CD14-positive monocyte (primary cell): ENCODE data around the gene NKX3-2. TPM values are rescaled to one million over a fixed set of nuclear protein-coding genes. Genes with fewer than 3 reads are reported as not detected.
A peak's percentile ranks its signal among the peaks of the same experiment; 100 is the strongest.

ENCODE experiments used
- DNase-seq, 3 donors: peaks; one replicate each; pipeline ENCODE4 v3.0.0-alpha.2; 2011 to 2022
- H2AFZ ChIP-seq: 2 replicates; pipeline ENCODE4 v1.6.0; 2012; ENCODE audit warnings: mild to moderate bottlenecking, low read depth, low read length, inconsistent platforms; ENCODE audit not compliant: insufficient read depth, poor library complexity, severe bottlenecking
- H3K27ac ChIP-seq, 2 donors: 1 replicate in 1 of 2; 2 replicates in 1 of 2; pipeline ENCODE4 v1.5.1; 2012 to 2013; ENCODE audit warnings: low read length in 2 of 2, control low read depth in 1 of 2, inconsistent platforms in 1 of 2, low read depth in 1 of 2, mild to moderate bottlenecking in 1 of 2
- H3K27me3 ChIP-seq, 2 donors: one replicate each; pipeline versions ENCODE4 v1.6.0 to v1.6.1; 2011 to 2013; ENCODE audit warnings: low read length in 2 of 2; ENCODE audit not compliant: control insufficient read depth in 2 of 2, insufficient read depth in 2 of 2
- H3K36me3 ChIP-seq, 2 donors: replicated peaks in 1 of 2; 1 replicate in 1 of 2; 2 replicates in 1 of 2; pipeline versions ENCODE4 v1.5.1 to v1.6.1; 2012 to 2013; ENCODE audit warnings: low read length in 2 of 2, control low read depth in 1 of 2, inconsistent platforms in 1 of 2, mild to moderate bottlenecking in 1 of 2; ENCODE audit not compliant: insufficient read depth in 2 of 2, control insufficient read depth in 1 of 2
- H3K4me1 ChIP-seq, 2 donors: 1 replicate in 1 of 2; 2 replicates in 1 of 2; pipeline versions ENCODE4 v1.5.1 to v1.6.1; 2012 to 2013; ENCODE audit warnings: low read length in 2 of 2, control low read depth in 1 of 2, inconsistent platforms in 1 of 2, mild to moderate bottlenecking in 1 of 2, moderate library complexity in 1 of 2; ENCODE audit not compliant: insufficient read depth in 2 of 2, control insufficient read depth in 1 of 2
- H3K4me2 ChIP-seq: replicated peaks from 2 replicates; pipeline ENCODE3; 2012; ENCODE audit warnings: low read length, moderate library complexity, mild to moderate bottlenecking; ENCODE audit not compliant: poor library complexity, severe bottlenecking; ENCODE audit errors: extremely low read depth
- H3K4me3 ChIP-seq, 3 experiments: fragments of 200-600 bp in 1 of 3; sonication (generic) in 1 of 3; replicated peaks in 1 of 3; 1 replicate in 2 of 3; 2 replicates in 1 of 3; pipeline ENCODE4 v1.5.1; 2011 to 2013; ENCODE audit warnings: low read length in 3 of 3, mild to moderate bottlenecking in 3 of 3, control low read depth in 2 of 3, low read depth in 2 of 3, inconsistent platforms in 1 of 3, moderate library complexity in 1 of 3
- H3K79me2 ChIP-seq: 2 replicates; pipeline ENCODE4 v1.6.0; 2012; ENCODE audit warnings: mild to moderate bottlenecking, control low read depth, inconsistent platforms, low read length, moderate library complexity; ENCODE audit not compliant: insufficient read depth
- H3K9ac ChIP-seq: 2 replicates; pipeline ENCODE4 v1.6.0; 2017; ENCODE audit warnings: low read length, mild to moderate bottlenecking; ENCODE audit not compliant: insufficient read depth, poor library complexity, severe bottlenecking
- H3K9me3 ChIP-seq, 2 donors: replicated peaks in 1 of 2; 1 replicate in 1 of 2; 2 replicates in 1 of 2; pipeline versions ENCODE4 v1.5.1 to v1.6.1; 2012 to 2013; ENCODE audit warnings: low read length in 2 of 2, control low read depth in 1 of 2; ENCODE audit not compliant: control insufficient read depth in 1 of 2, insufficient read depth in 1 of 2
- H4K20me1 ChIP-seq: 2 replicates; pipeline ENCODE4 v1.6.0; 2012; ENCODE audit warnings: mild to moderate bottlenecking, low read length, control low read depth, moderate library complexity; ENCODE audit not compliant: insufficient read depth
- H3K27ac Mint-ChIP-seq, 7 donors: one replicate each; pipeline ENCODE4 v1.8.0; 2020; ENCODE audit warnings: mild to moderate bottlenecking in 7 of 7, mixed read lengths in 7 of 7, moderate library complexity in 6 of 7, inconsistent platforms in 2 of 7
- H3K27me3 Mint-ChIP-seq, 3 donors: one replicate each; pipeline ENCODE4 v1.8.0; 2021 to 2022; ENCODE audit warnings: low read depth in 3 of 3, mild to moderate bottlenecking in 3 of 3, mixed read lengths in 3 of 3, moderate library complexity in 3 of 3, inconsistent platforms in 1 of 3
- H3K36me3 Mint-ChIP-seq, 2 donors: one replicate each; pipeline ENCODE4 v1.8.0; 2020; ENCODE audit warnings: mixed read lengths in 2 of 2, inconsistent platforms in 1 of 2, mild to moderate bottlenecking in 1 of 2
- H3K4me1 Mint-ChIP-seq: one replicate; pipeline ENCODE4 v1.8.0; 2020; ENCODE audit warnings: mild to moderate bottlenecking, mixed read lengths
- H3K4me3 Mint-ChIP-seq, 2 donors: one replicate each; pipeline ENCODE4 v1.8.0; 2020; ENCODE audit warnings: mild to moderate bottlenecking in 2 of 2, mixed read lengths in 2 of 2, moderate library complexity in 1 of 2
- H3K9me3 Mint-ChIP-seq, 7 donors: one replicate each; pipeline ENCODE4 v1.8.0; 2020 to 2022; ENCODE audit warnings: mixed read lengths in 7 of 7, mild to moderate bottlenecking in 6 of 7, moderate library complexity in 6 of 7, inconsistent platforms in 2 of 7
- WGBS: methylation state at CpG from one replicate; pipeline ENCODE4 v1.1.5; 2013; ENCODE audit warnings: missing lambda C conversion rate; ENCODE audit not compliant: insufficient coverage; 5-methylcytosine and 5-hydroxymethylcytosine counted together
- intact Hi-C, 2 donors: fragments of 100-400 bp; cut with micrococcal nuclease; formaldehyde crosslinking; loops; one replicate each; pipeline versions ENCODE4 v1.15.0 to v1.15.1; 2023
- polyA plus RNA-seq, 3 donors: library from polyadenylated mRNA; depleted of rRNA in 1 of 3; unstranded in 2 of 3; stranded (reverse) in 1 of 3; fragments of 300-500 nt in 2 of 3; fragments of >200 nt in 1 of 3; fragmentation: Illumina TruSeq in 2 of 3; gene quantifications; 1 replicate in 2 of 3; 2 replicates in 1 of 3; pipeline ENCODE4 v1.2.3, GENCODE V29; 2012 to 2021
- TF ChIP-seq, protein P1 (sequence below): fragments of 200-600 bp; IDR thresholded peaks from one replicate; pipeline ENCODE4 v1.8.0; 2022; ENCODE audit warnings: antibody characterized with exemption, mild to moderate bottlenecking

The NKX3-2 gene
- polyA plus RNA-seq, 3 donors: not detected

DNA sequence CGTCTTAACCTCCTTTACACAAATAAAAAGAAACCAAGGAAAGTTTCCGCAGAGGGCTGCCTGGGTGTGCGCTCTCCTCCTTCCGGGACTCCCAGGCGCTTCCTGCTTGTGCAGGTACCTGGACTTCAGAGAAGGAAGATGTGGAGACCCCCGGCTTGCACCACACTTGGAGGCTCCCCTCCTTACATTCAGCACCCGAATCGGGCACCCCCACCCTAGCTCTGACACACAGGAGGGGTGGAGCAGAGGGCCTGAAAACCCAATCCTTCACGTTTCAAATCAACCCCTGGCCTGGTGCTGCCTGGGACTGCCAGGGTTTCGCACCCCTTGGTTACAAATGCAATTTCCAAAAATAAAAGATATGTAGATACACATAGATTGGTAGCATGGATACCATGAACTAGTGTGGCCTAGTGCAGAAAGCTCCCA, 3.1 kb downstream of the NKX3-2 start:
- peaks cover 26 to 33% of the 10 kb centered on the region in 2 donors for H3K4me1 ChIP-seq
- no peak overlapping the region for H2AFZ ChIP-seq
- H3K9me3 ChIP-seq: peaks cover 8 to 63% of the 10 kb centered on the region in 2 donors
- H3K27ac Mint-ChIP-seq: peak overlapping the region in 1 of 7 donors; percentile 57
- no peak overlapping the region for H3K4me3 ChIP-seq
- TF ChIP-seq, protein P1, sequence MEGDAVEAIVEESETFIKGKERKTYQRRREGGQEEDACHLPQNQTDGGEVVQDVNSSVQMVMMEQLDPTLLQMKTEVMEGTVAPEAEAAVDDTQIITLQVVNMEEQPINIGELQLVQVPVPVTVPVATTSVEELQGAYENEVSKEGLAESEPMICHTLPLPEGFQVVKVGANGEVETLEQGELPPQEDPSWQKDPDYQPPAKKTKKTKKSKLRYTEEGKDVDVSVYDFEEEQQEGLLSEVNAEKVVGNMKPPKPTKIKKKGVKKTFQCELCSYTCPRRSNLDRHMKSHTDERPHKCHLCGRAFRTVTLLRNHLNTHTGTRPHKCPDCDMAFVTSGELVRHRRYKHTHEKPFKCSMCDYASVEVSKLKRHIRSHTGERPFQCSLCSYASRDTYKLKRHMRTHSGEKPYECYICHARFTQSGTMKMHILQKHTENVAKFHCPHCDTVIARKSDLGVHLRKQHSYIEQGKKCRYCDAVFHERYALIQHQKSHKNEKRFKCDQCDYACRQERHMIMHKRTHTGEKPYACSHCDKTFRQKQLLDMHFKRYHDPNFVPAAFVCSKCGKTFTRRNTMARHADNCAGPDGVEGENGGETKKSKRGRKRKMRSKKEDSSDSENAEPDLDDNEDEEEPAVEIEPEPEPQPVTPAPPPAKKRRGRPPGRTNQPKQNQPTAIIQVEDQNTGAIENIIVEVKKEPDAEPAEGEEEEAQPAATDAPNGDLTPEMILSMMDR: no peak
- no peak overlapping the region for H3K4me2 ChIP-seq
- H3K79me2 ChIP-seq: no peaks in the 10 kb centered on the region
- no peak for DNase-seq
- intact Hi-C loops: loop anchor here in 1 of 2 donors (10.0 kb wide), 1 partner anchor 696 kb away; no protein-coding TSS in a partner anchor
- peaks cover 57% of the 10 kb centered on the region for H3K4me1 Mint-ChIP-seq
- peaks cover 4 to 63% (median 20%) of the 10 kb centered on the region in 7 donors for H3K9me3 Mint-ChIP-seq
- H4K20me1 ChIP-seq: no peaks in the 10 kb centered on the region
- H3K4me3 Mint-ChIP-seq: peak overlapping the region in 1 of 2 donors; percentile 97
- H3K27me3 ChIP-seq: peaks cover 86 to 93% of the 10 kb centered on the region in 2 donors
- peaks cover 9 to 17% of the 10 kb centered on the region in 2 donors for H3K36me3 Mint-ChIP-seq
- peaks cover 93 to 98% (median 97%) of the 10 kb centered on the region in 3 donors for H3K27me3 Mint-ChIP-seq
- no peak overlapping the region for H3K9ac ChIP-seq
- WGBS: 0% methylated on average over 3 of the region's 10 CpGs
- no peaks in the 10 kb centered on the region for H3K36me3 ChIP-seq
- H3K27ac ChIP-seq: no peak overlapping the region

DNA sequence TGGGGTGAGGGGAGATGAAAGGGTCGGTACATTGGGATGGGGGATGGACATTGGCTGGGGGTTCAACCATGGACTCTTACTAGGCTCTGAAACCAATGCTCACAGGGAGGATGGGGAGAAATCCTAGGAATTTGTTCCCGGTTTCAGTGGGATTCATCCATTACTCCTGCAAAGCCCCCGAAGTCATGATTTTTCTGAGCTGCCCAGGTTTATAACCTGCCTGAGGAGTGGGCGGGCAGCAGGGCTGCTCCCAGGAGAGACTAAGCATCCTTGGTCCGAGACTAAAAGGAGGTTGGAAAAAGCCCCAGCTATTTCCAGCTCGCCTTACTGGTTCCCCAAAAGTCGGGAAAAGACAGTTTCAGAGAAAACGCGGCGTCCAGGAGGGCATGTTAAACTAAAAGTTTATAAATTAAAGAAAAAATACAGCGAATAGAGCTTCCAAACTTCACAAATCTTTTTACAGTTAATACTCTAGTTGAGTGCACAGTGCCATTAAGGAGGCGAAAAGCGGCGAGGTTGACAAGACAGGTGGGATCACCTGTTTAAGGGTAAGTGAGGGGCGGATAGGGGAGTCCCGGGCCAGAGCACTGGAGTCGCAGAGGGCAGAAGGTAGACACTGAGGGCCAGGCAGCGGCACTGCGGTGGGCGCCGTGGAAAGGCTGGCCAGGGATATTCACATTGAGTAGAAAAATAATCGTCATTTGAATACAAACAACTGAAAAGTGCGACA, 3.7 kb downstream of the NKX3-2 start:
- H3K9ac ChIP-seq: no peak overlapping the region
- Mint-ChIP-seq H3K9me3 (peaks cover 4 to 68% (median 20%) of the 10 kb centered on the region in 7 donors), H3K36me3 (peaks cover 9 to 15% of the 10 kb centered on the region in 2 donors), H3K27me3 (peaks cover 93 to 99% (median 98%) of the 10 kb centered on the region in 3 donors), H3K4me3 (peak overlapping the region in 1 of 2 donors; percentile 97), H3K4me1 (peaks cover 59% of the 10 kb centered on the region), H3K27ac (no peak overlapping the region)
- no peak for DNase-seq
- no peaks in the 10 kb centered on the region for H3K79me2 ChIP-seq
- peaks cover 89 to 93% of the 10 kb centered on the region in 2 donors for H3K27me3 ChIP-seq
- no peak overlapping the region for H3K4me2 ChIP-seq
- H3K4me1 ChIP-seq: peaks cover 26 to 33% of the 10 kb centered on the region in 2 donors
- H3K36me3 ChIP-seq: no peaks in the 10 kb centered on the region
- H3K27ac ChIP-seq: no peak overlapping the region
- H4K20me1 ChIP-seq: no peaks in the 10 kb centered on the region
- H3K9me3 ChIP-seq: peaks cover 8 to 65% of the 10 kb centered on the region in 2 donors
- TF ChIP-seq, protein P1: no peak
- H2AFZ ChIP-seq: no peak overlapping the region
- intact Hi-C loops: loop anchor here in 1 of 2 donors (10.0 kb wide), 1 partner anchor 696 kb away; no protein-coding TSS in a partner anchor
- WGBS: 14% methylated on average over 8 of the region's 23 CpGs
- H3K4me3 ChIP-seq: no peak overlapping the region
